ENCODE data around the gene UCKL1.
"Not testable (repeated sequence)": the region's sequence is repeated elsewhere in the genome, so short reads cannot be mapped to it uniquely, and the experiment has no call there.

Gene UCKL1

GRCh38 chr20:63917811-63918210 is 38.4 kb downstream of the UCKL1 start:
- no peak for DNase-seq

- DNase-seq, result not testable (repeated sequence)
Measured at GRCh38 chr20:63916371-63916939, 39.8 kb downstream of the UCKL1 start.

- no peak for DNase-seq
Measured at GRCh38 chr20:63915471-63915870, 40.7 kb downstream of the UCKL1 start.

- no peak for DNase-seq
Measured at GRCh38 chr20:63913768-63914167, 42.4 kb downstream of the UCKL1 start.

GRCh38 chr20:63911176-63911575 is 45.0 kb downstream of the UCKL1 start:
- no peak for DNase-seq

GRCh38 chr20:63908008-63908682 is 48.1 kb downstream of the UCKL1 start:
- DNase-seq, result no peak

- no peak for DNase-seq
Measured at GRCh38 chr20:63903796-63904561, 52.2 kb downstream of the UCKL1 start.

GRCh38 chr20:63900413-63900812 is 55.8 kb downstream of the UCKL1 start:
- no peak for DNase-seq

- DNase-seq, result no peak
Measured at GRCh38 chr20:63898882-63899558, 57.2 kb downstream of the UCKL1 start.

GRCh38 chr20:63897978-63898561 is 58.1 kb downstream of the UCKL1 start:
- no peak for DNase-seq

- peak; percentile 72 for DNase-seq
Measured at GRCh38 chr20:63896264-63897105, 59.7 kb downstream of the UCKL1 start.

- no peak for DNase-seq
Measured at GRCh38 chr20:63895952-63896263, 60.3 kb downstream of the UCKL1 start.

GRCh38 chr20:63895202-63895951 is 60.8 kb downstream of the UCKL1 start:
- no peak for DNase-seq

GRCh38 chr20:63894358-63895201 is 61.6 kb downstream of the UCKL1 start, which contains the start of gene DNAJC5:
Gene DNAJC5, plus strand, starts transcription at chr20:63895126. Its CDS starts 33,220 bp downstream, at chr20:63928346.
- peak; percentile 89 for DNase-seq

GRCh38 chr20:63893999-63894357 is 62.2 kb downstream of the UCKL1 start:
- DNase-seq, result no peak

GRCh38 chr20:63892402-63892801 is 63.8 kb downstream of the UCKL1 start:
- DNase-seq, result no peak

GRCh38 chr20:63891061-63892002 is 64.9 kb downstream of the UCKL1 start:
- DNase-seq, result no peak

GRCh38 chr20:63890616-63891015 is 65.6 kb downstream of the UCKL1 start:
- no peak for DNase-seq

GRCh38 chr20:63890201-63890576 is 66.0 kb downstream of the UCKL1 start:
- no peak for DNase-seq
